GM08714 (cell line): Measurements from ENCODE around the gene GGCX.
"Not testable (repeated sequence)": the region's sequence is repeated elsewhere in the genome, so short reads cannot be mapped to it uniquely, and the experiment has no call there.

Experiments
- H3K4me3 ChIP-seq: fragments of 200-500 bp; sonication (Bioruptor generic); 2 replicates; pipeline ENCODE4 v1.5.1; 2014; ENCODE audit warnings: mild to moderate bottlenecking, low read length, inconsistent platforms
- ZNF274 ChIP-seq: IDR thresholded peaks from 2 replicates; pipeline ENCODE4 v1.6.1; 2012; ENCODE audit warnings: mild to moderate bottlenecking, low read depth, low read length

Gene GGCX

DNA sequence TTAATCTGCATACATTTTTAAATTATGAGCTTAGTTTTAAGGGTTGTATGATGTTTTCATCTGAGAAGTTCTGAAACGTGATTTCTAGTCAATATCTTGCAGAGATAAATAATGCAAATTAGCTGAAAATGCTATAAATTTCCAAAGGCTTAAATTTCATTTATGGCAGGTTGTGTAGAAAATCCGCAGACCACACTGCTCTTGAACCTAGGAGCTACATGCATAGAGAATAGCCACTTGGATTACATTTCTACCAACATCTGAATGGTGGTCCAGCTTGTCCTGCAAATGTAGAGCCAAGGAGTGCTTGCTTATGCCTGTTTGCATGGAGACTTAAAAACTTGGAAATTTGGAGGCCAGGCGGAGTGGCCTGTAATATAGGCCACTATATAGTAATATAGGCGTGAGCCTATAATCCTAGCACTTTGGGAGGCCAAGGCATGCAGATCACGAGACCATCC, 15.5 kb downstream of the GGCX start:
- no peak overlapping the region for H3K4me3 ChIP-seq
- no peak for TF ChIP-seq ZNF274

GRCh38 chr2:85544915-85545779, 16.1 kb downstream of the GGCX start:
- H3K4me3 ChIP-seq = not testable (repeated sequence)

GRCh38 chr2:85544254-85544691, 17.0 kb downstream of the GGCX start:
- not testable (repeated sequence) for H3K4me3 ChIP-seq

GRCh38 chr2:85542777-85543176, 18.5 kb downstream of the GGCX start:
- H3K4me3 ChIP-seq = no peak overlapping the region; the same call in 1 of the 2 replicates
- no peak for TF ChIP-seq ZNF274

GRCh38 chr2:85541753-85542457, 19.4 kb downstream of the GGCX start:
- no peak overlapping the region; the same call in 1 of the 2 replicates for H3K4me3 ChIP-seq
- TF ChIP-seq ZNF274 = no peak

DNA sequence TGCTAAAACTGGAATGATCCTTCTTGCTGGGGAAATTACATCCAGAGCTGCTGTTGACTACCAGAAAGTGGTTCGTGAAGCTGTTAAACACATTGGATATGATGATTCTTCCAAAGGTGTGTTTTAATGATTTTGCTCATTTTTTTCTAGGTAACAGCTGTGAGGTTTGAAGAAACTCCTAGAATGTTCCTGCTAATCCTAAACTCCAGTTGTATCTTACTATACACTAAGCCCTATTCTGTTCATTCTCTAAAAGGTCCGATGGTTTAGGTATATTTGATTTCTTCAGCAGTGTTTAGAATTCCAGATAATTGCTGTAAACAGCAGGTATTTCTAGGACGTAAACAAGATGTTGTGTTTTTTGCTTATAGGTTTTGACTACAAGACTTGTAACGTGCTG, 20.0 kb downstream of the GGCX start:
- TF ChIP-seq ZNF274 = no peak
- peak overlapping the region; percentile 98; the same call in 1 of the 2 replicates for H3K4me3 ChIP-seq

GRCh38 chr2:85540133-85540648, 21.1 kb downstream of the GGCX start:
- no peak for TF ChIP-seq ZNF274
- peak overlapping the region; percentile 98 for H3K4me3 ChIP-seq

GRCh38 chr2:85539361-85540132, 21.7 kb downstream of the GGCX start:
- H3K4me3 ChIP-seq = peak overlapping the region; percentile 98
- no peak for TF ChIP-seq ZNF274

GRCh38 chr2:85538507-85539360, 22.6 kb downstream of the GGCX start, which contains the start of gene MAT2A:
Gene MAT2A (plus strand): TSS chr2:85539168. CDS start chr2:85539288, 120 bp downstream.
- peak within 1 kb of the TSS; percentile 98 for H3K4me3 ChIP-seq
- TF ChIP-seq ZNF274 = no peak

DNA sequence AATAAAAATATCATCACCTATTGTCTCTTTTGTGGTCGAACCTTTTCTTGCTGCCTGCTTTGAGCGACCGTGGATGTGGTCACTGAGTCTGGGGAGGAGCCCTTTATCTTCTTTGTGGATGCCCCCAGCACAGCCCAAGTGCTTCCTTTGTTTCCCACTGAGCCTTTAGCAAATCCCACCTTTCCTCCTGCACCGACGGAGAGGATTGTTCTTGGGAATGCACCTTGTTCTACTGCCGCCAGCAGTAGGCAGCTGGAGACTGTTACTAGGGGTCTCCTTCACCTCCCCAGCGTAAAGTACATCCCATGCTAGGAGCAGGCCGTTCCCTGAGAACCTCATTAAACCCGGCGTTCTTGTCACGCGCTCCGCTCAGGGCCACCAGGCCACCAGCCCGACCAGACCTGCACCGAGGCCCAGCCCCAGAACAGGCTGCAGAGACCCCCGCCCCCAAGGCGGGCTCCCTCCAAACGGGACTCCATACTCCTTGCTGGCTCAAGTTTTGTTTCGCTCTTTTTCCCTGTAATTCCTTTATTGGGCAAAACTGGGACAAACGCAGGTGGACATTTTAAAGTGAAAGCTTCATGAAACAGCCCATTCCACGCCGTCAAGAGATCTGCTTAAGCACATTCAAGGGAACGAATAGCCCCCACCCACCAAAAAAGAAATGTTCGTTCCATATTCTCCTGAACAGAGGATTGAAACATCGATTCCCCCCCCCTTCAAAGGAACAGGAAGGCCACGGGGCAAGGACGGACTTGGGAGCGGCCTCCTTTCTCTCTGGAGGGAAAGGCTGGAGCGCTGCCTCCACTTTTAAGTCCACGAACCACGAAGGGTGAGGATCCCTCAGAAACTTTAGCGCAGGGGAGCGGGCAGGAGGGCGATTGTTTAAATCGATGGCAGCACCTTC, 23.4 kb downstream of the GGCX start:
- H3K4me3 ChIP-seq = peak overlapping the region; percentile 98
- no peak for TF ChIP-seq ZNF274

- no peak for TF ChIP-seq ZNF274
- no peak overlapping the region for H3K4me3 ChIP-seq
These were observed 24.8 kb downstream of the GGCX start for GRCh38 chr2:85536479-85536878.

GRCh38 chr2:85534881-85535280, 26.4 kb downstream of the GGCX start:
- H3K4me3 ChIP-seq = no peak overlapping the region
- TF ChIP-seq ZNF274 = no peak
